Stomach (tissue), 9 donors: Measurements from ENCODE around the gene ACP3. TPM values are rescaled to one million over a fixed set of nuclear protein-coding genes. Genes with fewer than 3 reads are reported as not detected.

Experiments
- DNase-seq, 2 donors: peaks; one replicate each; pipeline versions ENCODE4 v3.0.0 to v3.0.0-alpha.2; 2013 to 2019
- H3K27ac ChIP-seq, 5 donors: fragments of 200-600 bp in 4 of 5; sonication (generic) in 4 of 5; one replicate each; pipeline ENCODE4 v1.5.1; 2013 to 2019; ENCODE audit warnings: mild to moderate bottlenecking in 1 of 5, moderate library complexity in 1 of 5
- H3K27me3 ChIP-seq, 3 donors: fragments of 200-600 bp; sonication (generic); one replicate each; pipeline ENCODE4 v1.5.1; 2017 to 2019; ENCODE audit warnings: mixed run types in 1 of 3
- H3K36me3 ChIP-seq, 4 donors: fragments of 200-600 bp; sonication (generic); 1 replicate in 3 of 4; 2 replicates in 1 of 4; pipeline ENCODE4 v1.5.1; 2016 to 2019
- H3K4me1 ChIP-seq, 4 donors: fragments of 200-600 bp; sonication (generic); one replicate each; pipeline ENCODE4 v1.5.1; 2016 to 2019
- H3K4me3 ChIP-seq, 4 donors: fragments of 200-600 bp; sonication (generic) in 3 of 4; one replicate each; pipeline ENCODE4 v1.5.1; 2016 to 2019; ENCODE audit warnings: mild to moderate bottlenecking in 1 of 4
- H3K9me3 ChIP-seq, 4 donors: fragments of 200-600 bp; sonication (generic); one replicate each; pipeline ENCODE4 v1.5.1; 2016 to 2019
- CTCF ChIP-seq, 7 experiments: fragments of 450-650 bp in 4 of 7; fragments of 200-600 bp in 3 of 7; sonication (generic) in 3 of 7; IDR thresholded peaks; one replicate each; pipeline ENCODE4 v1.5.1; 2016 to 2019; ENCODE audit warnings: antibody characterized with exemption in 7 of 7, control low read depth in 2 of 7, mild to moderate bottlenecking in 1 of 7
- EP300 ChIP-seq: sonication (generic); formaldehyde crosslinking; IDR thresholded peaks from one replicate; pipeline ENCODE4 v1.6.1; 2017; ENCODE audit warnings: antibody characterized with exemption
- POLR2A ChIP-seq, 4 donors: fragments of 450-650 bp; IDR thresholded peaks; one replicate each; pipeline ENCODE4 v1.6.1; 2016; ENCODE audit warnings: antibody characterized with exemption in 4 of 4, control low read depth in 2 of 4, mild to moderate bottlenecking in 1 of 4, moderate library complexity in 1 of 4
- POLR2AphosphoS5 ChIP-seq, 3 donors: sonication (generic); formaldehyde crosslinking; IDR thresholded peaks; one replicate each; pipeline ENCODE4 v1.6.1; 2016; ENCODE audit warnings: antibody characterized with exemption in 3 of 3
- WGBS, 5 donors: extraction: QIAGEN DNeasy Blood & Tissue Kit in 3 of 5; methylation state at CpG; one replicate each; pipeline versions ENCODE4 v1.1.5 to v1.1.7; 2013 to 2018; 5-methylcytosine and 5-hydroxymethylcytosine counted together
- intact Hi-C: fragments of 100-400 bp; cut with DNase I; formaldehyde crosslinking; loops from one replicate; pipeline ENCODE4 v1.15.1; 2023; ENCODE audit warnings: low total_unique reads
- polyA plus RNA-seq, 3 donors: library from polyadenylated mRNA; stranded (reverse); fragments of 200-250 nt; gene quantifications; one replicate each; pipeline ENCODE4 v1.2.3, GENCODE V29; 2013
- total RNA-seq, 5 donors: library from RNA; depleted of rRNA; stranded (reverse); fragments of >200 nt; gene quantifications; one replicate each; pipeline versions ENCODE4 v1.1.0 to v1.2.3, GENCODE V29; 2014 to 2016
- donor health status: healthy with polysubstance abuse.
- donor health status: Bipolar disorder and iron deficiency.
- donor health status: healthy.

ACP3 gene
- total and polyA plus RNA-seq, 8 donors: 3.0 to 56.6 (median 9.3) TPM; not detected in 2

DNA sequence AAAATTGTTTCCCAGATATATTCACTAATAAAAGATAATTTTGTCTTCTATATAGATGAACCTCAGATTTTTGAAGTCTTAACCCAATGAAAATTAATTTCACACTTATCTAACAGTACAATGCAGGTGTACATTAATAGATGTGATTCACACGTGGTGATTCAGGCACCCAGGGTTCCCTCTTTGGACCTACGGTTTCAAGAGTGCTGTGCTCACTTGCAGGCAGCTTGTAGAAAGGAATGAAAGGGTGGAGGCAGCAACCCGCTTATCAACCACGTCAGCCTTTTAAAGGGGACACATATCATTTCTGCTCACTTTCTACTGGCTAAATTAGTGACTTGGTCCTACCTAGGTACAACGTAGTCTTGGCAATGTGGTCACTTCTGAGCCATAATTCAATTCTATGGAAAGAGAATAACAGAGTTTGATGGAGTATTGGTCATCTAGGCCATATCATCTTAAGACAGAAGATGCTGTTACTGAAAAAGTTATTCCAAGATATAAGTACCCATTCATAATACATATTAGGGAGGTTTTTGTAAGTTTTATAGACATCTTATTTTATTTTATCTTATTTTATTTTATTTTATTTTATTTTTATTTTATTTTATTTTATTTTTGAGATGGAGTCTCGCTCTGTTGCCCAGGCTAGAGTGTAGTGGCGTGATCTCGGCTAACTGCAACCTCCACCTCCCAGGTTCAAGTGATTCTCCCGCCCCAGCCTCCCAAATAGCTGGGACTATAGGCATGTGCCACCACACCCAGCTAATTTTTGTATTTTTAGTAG, 37.9 kb downstream of the ACP3 start:
- intact Hi-C loops: no loop called here
- Histone ChIP-seq H3K27me3 (no peaks in the 10 kb centered on the region), H3K4me3 (no peak overlapping the region), H3K4me1 (peaks cover 0 to 12% (median 0%) of the 10 kb centered on the region in 4 donors), H3K27ac (no peak overlapping the region), H3K9me3 (no peaks in the 10 kb centered on the region), H3K36me3 (peaks cover 0 to under 1% (median 0%) of the 10 kb centered on the region in 4 donors)
- no peak for TF ChIP-seq POLR2A (IDR thresholded peaks at IDR 0.05)
- TF ChIP-seq EP300: no peak
- no peak for TF ChIP-seq CTCF (IDR thresholded peaks at IDR 0.05)
- no peak for TF ChIP-seq POLR2AphosphoS5 (IDR thresholded peaks at IDR 0.05)
- WGBS, 5 donors: 67 to 76% (median 72%) methylated on average over 9 of the region's 9 CpGs
- DNase-seq: peak in 1 of 2 donors; percentile 17

GRCh38 chr3:132356568-132356967, 39.4 kb downstream of the ACP3 start:
- Histone ChIP-seq H3K4me1 (peaks cover 0 to 12% (median 0%) of the 10 kb centered on the region in 4 donors), H3K27me3 (no peaks in the 10 kb centered on the region), H3K9me3 (no peaks in the 10 kb centered on the region), H3K27ac (no peak overlapping the region), H3K4me3 (no peak overlapping the region), H3K36me3 (no peaks in the 10 kb centered on the region)
- no peak for DNase-seq
- intact Hi-C loops: no loop called here
- TF ChIP-seq CTCF (IDR thresholded peaks at IDR 0.05) (no peak), EP300 (no peak), POLR2A (IDR thresholded peaks at IDR 0.05) (no peak), POLR2AphosphoS5 (IDR thresholded peaks at IDR 0.05) (no peak)
- WGBS, 5 donors: 86 to 95% (median 90%) methylated on average over 5 of the region's 5 CpGs

- H3K4me1 ChIP-seq: peaks cover 0 to 12% (median 0%) of the 10 kb centered on the region in 4 donors
- peak in 1 of 2 donors; percentile 14 for DNase-seq
- no peaks in the 10 kb centered on the region for H3K9me3 ChIP-seq
- WGBS, 5 donors: 0 to 65% (median 50%) methylated on average over 1 of the region's 1 CpG
- intact Hi-C loops: no loop called here
- TF ChIP-seq CTCF (IDR thresholded peaks at IDR 0.05) (no peak), POLR2A (IDR thresholded peaks at IDR 0.05) (no peak), POLR2AphosphoS5 (IDR thresholded peaks at IDR 0.05) (no peak), EP300 (no peak)
- no peak overlapping the region for H3K27ac ChIP-seq
- H3K27me3 ChIP-seq: no peaks in the 10 kb centered on the region
- H3K36me3 ChIP-seq: no peaks in the 10 kb centered on the region
- H3K4me3 ChIP-seq: no peak overlapping the region
Measured at GRCh38 chr3:132360717-132361116, 43.5 kb downstream of the ACP3 start.

- 34 to 90% (median 75%) methylated on average over 2 of the region's 2 CpGs for WGBS, 5 donors
- Histone ChIP-seq H3K27ac (no peak overlapping the region), H3K36me3 (no peaks in the 10 kb centered on the region), H3K27me3 (no peaks in the 10 kb centered on the region), H3K4me1 (peaks cover 0 to 4% (median 0%) of the 10 kb centered on the region in 4 donors), H3K9me3 (no peaks in the 10 kb centered on the region), H3K4me3 (no peak overlapping the region)
- DNase-seq: no peak
- intact Hi-C loops: no loop called here
- TF ChIP-seq CTCF (IDR thresholded peaks at IDR 0.05) (no peak), POLR2A (IDR thresholded peaks at IDR 0.05) (no peak), EP300 (no peak), POLR2AphosphoS5 (IDR thresholded peaks at IDR 0.05) (no peak)
Measured at GRCh38 chr3:132362329-132362728, 45.1 kb downstream of the ACP3 start.
